Glutamatergic neuron (in vitro differentiated cells): Measurements from ENCODE around the gene FAM163B. TPM values are rescaled to one million over a fixed set of nuclear protein-coding genes. Genes with fewer than 3 reads are reported as not detected.
"Not testable (repeated sequence)": the region's sequence is repeated elsewhere in the genome, so short reads cannot be mapped to it uniquely, and the experiment has no call there.

Experiments used
- DNase-seq: peaks from one replicate; pipeline ENCODE4 v3.0.0; 2022
- H3K27ac Mint-ChIP-seq: one replicate; pipeline ENCODE4 v1.8.0; 2020; ENCODE audit warnings: mild to moderate bottlenecking, mixed read lengths, inconsistent platforms; ENCODE audit not compliant: unreplicated experiment
- H3K27me3 Mint-ChIP-seq: one replicate; pipeline ENCODE4 v1.8.0; 2020; ENCODE audit warnings: mild to moderate bottlenecking, moderate library complexity, mixed read lengths, inconsistent platforms; ENCODE audit not compliant: unreplicated experiment
- H3K36me3 Mint-ChIP-seq: one replicate; pipeline ENCODE4 v1.8.0; 2020; ENCODE audit warnings: mild to moderate bottlenecking, mixed read lengths, inconsistent platforms; ENCODE audit not compliant: unreplicated experiment
- H3K4me1 Mint-ChIP-seq: one replicate; pipeline ENCODE4 v1.8.0; 2020; ENCODE audit warnings: mild to moderate bottlenecking, low read depth, mixed read lengths, inconsistent platforms; ENCODE audit not compliant: unreplicated experiment
- H3K4me3 Mint-ChIP-seq: one replicate; pipeline ENCODE4 v1.8.0; 2020; ENCODE audit warnings: mild to moderate bottlenecking, mixed read lengths, inconsistent platforms; ENCODE audit not compliant: unreplicated experiment
- H3K9me3 Mint-ChIP-seq: one replicate; pipeline ENCODE4 v1.8.0; 2020; ENCODE audit warnings: mild to moderate bottlenecking, moderate library complexity, mixed read lengths, inconsistent platforms; ENCODE audit not compliant: unreplicated experiment
- total RNA-seq: library from RNA; stranded (reverse); fragmentation: NEBNext Ultra II Directional; extraction: Animal tissue kit (Norgen Biotek cat#: 25700); gene quantifications from one replicate; pipeline ENCODE4 v1.2.1, GENCODE V29; 2021; ENCODE audit not compliant: unreplicated experiment
- TF ChIP-seq, protein P1 (sequence below): fragments of 200-600 bp; sonication (generic); IDR thresholded peaks from one replicate; pipeline ENCODE4 v1.5.0; 2021; ENCODE audit not compliant: partially characterized antibody, unreplicated experiment

The FAM163B gene
- total RNA-seq, 1 donor from 2014 or later, result 0.51 TPM

GRCh38 chr9:133629221-133630110 lies 20.3 kb upstream of the FAM163B start:
- H3K9me3 Mint-ChIP-seq, result peaks cover 14% of the 10 kb centered on the region
- no peak overlapping the region for H3K4me3 Mint-ChIP-seq
- H3K36me3 Mint-ChIP-seq, result peaks cover 27% of the 10 kb centered on the region
- no peak overlapping the region for H3K27ac Mint-ChIP-seq
- H3K27me3 Mint-ChIP-seq, result peaks cover 6% of the 10 kb centered on the region
- DNase-seq, result no peak
- H3K4me1 Mint-ChIP-seq, result peaks cover 16% of the 10 kb centered on the region
- TF ChIP-seq, protein P1, sequence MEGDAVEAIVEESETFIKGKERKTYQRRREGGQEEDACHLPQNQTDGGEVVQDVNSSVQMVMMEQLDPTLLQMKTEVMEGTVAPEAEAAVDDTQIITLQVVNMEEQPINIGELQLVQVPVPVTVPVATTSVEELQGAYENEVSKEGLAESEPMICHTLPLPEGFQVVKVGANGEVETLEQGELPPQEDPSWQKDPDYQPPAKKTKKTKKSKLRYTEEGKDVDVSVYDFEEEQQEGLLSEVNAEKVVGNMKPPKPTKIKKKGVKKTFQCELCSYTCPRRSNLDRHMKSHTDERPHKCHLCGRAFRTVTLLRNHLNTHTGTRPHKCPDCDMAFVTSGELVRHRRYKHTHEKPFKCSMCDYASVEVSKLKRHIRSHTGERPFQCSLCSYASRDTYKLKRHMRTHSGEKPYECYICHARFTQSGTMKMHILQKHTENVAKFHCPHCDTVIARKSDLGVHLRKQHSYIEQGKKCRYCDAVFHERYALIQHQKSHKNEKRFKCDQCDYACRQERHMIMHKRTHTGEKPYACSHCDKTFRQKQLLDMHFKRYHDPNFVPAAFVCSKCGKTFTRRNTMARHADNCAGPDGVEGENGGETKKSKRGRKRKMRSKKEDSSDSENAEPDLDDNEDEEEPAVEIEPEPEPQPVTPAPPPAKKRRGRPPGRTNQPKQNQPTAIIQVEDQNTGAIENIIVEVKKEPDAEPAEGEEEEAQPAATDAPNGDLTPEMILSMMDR, result no peak

GRCh38 chr9:133628766-133629165 lies 19.6 kb upstream of the FAM163B start:
- Mint-ChIP-seq H3K4me1 (peaks cover 12% of the 10 kb centered on the region), H3K36me3 (peaks cover 27% of the 10 kb centered on the region), H3K9me3 (peaks cover 14% of the 10 kb centered on the region), H3K4me3 (no peak overlapping the region), H3K27me3 (peaks cover 3% of the 10 kb centered on the region), H3K27ac (no peak overlapping the region)
- TF ChIP-seq, protein P1, result no peak
- DNase-seq, result no peak

DNA sequence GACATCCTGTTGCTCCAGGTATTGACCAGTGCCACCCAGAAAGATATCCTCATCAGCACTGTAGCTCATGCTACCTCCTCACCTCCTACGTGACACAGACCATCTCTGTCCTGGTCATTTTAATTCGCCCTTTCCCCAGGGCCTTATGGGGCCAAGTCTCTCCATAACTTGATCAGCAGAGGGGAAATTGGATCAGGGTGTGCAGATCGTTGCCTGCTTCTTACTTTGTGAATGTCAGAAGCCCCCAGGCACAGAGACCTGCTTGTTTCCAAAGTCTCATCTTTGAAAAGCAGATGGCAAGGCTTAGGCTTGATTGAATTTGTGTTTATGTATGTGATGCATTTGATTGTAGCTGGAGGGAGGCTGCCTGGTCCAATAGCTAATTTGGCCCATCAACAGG lies 18.2 kb upstream of the FAM163B start:
- Mint-ChIP-seq H3K4me3 (no peak overlapping the region), H3K27me3 (peaks cover 3% of the 10 kb centered on the region), H3K27ac (no peak overlapping the region), H3K4me1 (peaks cover 4% of the 10 kb centered on the region), H3K9me3 (peaks cover 14% of the 10 kb centered on the region), H3K36me3 (peaks cover 27% of the 10 kb centered on the region)
- no peak for DNase-seq
- TF ChIP-seq, protein P1, result no peak

DNA sequence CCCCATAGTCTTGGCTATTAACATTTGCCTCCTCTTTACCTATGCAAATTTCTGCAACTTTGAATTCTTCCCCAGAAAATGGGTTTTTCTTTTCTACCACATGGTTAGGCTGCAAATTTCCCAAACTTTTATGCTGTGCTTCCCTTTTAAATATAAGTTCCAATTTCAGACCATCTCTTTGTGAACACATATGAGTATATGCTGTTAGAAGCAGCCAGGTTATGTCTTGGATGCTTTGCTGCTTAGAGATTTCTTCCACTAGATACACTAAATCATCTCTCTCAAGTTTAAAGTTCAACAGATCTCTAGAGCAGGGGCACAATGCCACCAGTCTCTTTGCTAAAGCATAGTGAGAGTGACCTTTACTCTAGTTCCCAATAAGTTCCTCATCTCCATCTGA lies 16.8 kb upstream of the FAM163B start:
- not testable (repeated sequence) for H3K4me3 Mint-ChIP-seq, H3K4me1 Mint-ChIP-seq, H3K27me3 Mint-ChIP-seq, H3K27ac Mint-ChIP-seq, DNase-seq
- Mint-ChIP-seq H3K9me3 (peaks cover 14% of the 10 kb centered on the region), H3K36me3 (peaks cover 27% of the 10 kb centered on the region)

DNA sequence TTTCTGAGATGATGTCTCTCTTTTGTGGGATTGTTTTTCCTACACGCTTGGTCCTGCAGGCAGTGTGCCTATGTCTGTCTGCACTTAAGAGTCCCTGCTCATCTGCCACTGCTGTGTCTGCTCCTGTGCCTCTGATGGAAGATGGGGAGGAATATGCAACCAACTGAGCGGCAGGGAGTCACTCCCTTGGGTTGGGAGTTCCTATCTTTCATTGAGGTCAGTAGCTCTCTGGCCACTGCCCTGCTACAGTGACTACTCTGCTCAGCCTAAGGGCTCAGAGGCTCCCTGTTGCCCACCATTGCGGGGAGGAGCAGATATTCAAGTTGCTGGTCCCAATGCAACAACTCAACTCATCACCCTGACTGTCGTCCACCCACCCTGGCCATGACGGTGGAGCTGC lies 13.4 kb upstream of the FAM163B start:
- no peak for DNase-seq
- TF ChIP-seq, protein P1, result no peak
- Mint-ChIP-seq H3K4me3 (no peak overlapping the region), H3K27me3 (peaks cover 6% of the 10 kb centered on the region), H3K27ac (no peak overlapping the region), H3K4me1 (peaks cover 5% of the 10 kb centered on the region), H3K36me3 (peaks cover 22% of the 10 kb centered on the region), H3K9me3 (peaks cover 7% of the 10 kb centered on the region)
